NCI-H1417 (cell line): Measurements from ENCODE around the gene C1orf74.
A peak's percentile ranks its signal among the peaks of the same experiment; 100 is the strongest.

Source experiments
- DNase-seq, 3 experiments: peaks; one replicate each; lab custom pipeline; 2025; lab: John Stamatoyannopoulos, UW

The C1orf74 gene

GRCh38 chr1:209746451-209747165 lies 37.8 kb downstream of the C1orf74 start:
- DNase-seq: peak in 1 of 3 experiments; percentile 8

DNA sequence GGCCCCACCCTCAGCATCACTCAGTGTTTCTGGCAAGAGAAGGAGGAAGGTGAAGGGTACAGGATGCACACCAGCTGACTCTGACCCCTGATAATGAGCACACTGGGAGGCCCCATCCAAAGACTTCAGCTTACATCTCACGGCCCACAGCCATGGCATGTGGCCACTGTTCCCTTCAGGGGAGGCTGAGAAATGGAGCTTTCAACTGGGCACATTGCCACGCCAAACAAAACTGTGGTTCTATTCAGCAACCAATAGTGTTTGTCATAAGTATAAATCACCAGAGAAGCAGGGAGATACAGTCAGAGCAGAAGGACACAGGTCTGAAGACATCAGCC lies 41.2 kb downstream of the C1orf74 start:
- DNase-seq: no peak

DNA sequence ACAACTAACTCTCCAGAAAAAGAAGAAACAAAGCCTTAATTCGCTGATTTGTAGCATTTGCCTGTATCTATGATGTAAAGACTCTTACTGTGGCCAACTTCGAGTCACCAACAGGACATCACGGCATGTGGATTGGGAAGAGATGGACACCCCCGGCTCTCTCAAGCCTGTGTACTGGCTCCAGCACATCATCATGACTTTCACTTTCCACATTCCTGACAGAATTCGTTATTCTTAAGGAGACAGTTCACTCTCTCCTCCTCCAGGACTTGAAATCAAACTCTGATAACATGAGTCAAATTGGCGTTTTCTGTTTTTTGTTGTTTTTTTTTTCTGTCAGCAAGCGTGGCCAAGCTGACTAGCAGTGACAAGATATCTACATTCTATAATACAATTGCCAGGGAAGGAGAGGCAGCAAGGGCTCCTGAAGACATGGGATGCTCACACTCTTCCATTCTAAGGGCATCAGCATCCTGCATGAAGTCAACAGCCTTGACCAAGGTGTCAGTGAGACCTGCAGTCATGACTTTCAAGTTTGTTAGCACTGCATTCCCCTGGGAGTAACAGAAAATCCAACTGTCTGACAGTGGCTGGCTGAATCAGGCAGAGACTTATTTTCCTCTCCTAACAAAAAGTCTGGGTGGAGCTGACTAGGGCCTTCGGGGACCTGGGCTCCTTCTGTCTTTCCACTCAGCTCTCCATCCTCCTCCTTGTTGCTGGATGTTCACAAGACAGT lies 41.8 kb downstream of the C1orf74 start:
- no peak for DNase-seq

GRCh38 chr1:209741889-209742288 lies 42.5 kb downstream of the C1orf74 start:
- no peak for DNase-seq

DNA sequence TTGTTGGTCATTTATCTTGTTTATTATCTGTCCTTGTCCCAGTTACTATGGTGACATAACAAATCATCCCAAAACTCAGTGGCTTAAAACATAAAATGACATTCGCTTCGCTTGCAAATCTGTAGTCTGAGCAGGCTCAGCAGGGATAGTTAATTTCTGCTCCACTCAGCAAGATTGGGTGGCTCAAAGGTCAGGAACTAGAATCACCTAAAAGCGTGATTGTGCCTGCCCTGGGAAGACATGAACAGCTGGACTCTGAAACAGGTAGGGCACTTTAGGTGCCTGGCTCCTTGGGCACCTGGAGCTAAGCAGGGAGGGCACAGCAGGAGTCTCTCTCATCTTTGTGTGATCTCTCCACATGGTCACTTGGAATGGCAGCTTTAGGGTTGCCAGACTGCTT lies 43.2 kb downstream of the C1orf74 start:
- DNase-seq: no peak

DNA sequence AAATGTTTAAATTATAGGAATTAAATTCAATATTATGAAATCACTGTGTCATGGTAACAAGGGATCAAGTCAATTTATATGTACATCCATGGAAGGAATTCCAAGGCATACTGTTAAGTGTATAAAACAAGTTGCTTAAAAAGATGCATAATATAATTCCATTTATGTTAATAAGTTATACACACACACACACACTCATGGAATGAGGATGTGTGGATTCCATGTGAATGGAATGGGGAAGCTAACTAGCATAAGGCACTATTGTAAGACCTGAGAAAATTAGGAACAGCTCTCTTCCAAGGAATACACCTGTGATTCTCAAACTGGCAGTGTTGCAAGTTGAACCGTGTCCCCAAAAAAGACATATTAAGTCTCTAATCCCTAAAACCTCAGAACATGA lies 46.1 kb downstream of the C1orf74 start:
- DNase-seq: no peak

DNA sequence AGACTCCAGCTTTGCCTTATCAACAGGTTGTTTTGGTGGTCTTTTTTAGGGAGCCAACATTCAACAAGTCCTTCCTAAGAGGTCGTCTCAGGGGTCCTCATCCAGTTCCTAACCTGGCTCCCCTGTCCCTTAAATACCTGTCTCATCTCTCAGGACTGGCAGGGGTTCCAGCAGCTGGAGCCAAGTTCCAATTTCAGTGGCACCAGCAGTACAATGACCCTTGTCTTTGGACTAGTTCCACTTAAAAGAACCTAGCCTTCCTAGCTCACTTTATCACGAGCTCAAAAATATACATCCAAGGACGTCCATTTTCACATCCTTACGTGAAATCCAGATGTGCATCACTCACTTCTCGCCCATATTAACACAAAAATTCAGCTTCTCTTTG lies 47.2 kb downstream of the C1orf74 start:
- DNase-seq: no peak

GRCh38 chr1:209736490-209737117 lies 47.8 kb downstream of the C1orf74 start:
- DNase-seq: no peak

- no peak for DNase-seq
These were observed 50.8 kb downstream of the C1orf74 start for GRCh38 chr1:209733409-209734192.

DNA sequence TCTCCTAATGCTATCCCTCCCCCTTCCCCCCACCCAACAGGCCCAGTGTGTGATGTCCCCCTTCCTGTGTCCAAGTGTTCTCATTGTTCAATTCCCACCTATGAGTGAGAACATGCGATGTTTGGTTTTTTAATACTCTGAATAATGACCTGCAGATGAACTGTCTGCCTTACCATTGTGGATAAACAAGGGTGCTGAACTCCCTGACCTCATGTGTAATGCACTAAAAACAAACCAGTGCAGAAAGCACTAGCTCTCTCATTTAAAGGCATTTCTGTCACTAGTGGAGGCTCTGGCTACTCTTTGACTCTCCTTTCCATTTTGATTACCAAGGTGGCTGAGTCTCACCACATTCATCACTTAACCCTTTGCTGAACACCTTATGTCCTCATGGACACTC lies 51.6 kb downstream of the C1orf74 start:
- no peak for DNase-seq

DNA sequence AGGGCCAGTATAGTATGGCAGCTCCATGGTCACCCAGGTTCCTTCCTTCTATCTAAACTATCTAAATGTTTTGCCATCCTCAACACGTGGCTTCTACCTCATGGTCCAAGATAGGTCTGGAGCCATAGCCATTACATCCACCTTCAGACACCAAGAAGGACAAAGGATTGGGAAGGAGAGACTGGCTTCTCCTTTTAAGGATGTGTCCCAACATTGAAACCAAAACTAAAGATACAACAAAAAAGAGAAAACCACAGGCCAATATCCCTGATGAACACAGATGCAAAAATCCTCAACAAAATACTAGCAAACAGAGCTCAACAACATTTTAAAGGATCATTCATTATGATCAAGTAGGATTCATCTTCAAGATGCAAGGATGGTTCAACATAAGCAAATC lies 54.9 kb downstream of the C1orf74 start:
- no peak for DNase-seq
